Glomerular endothelial cell (primary cell): ENCODE data around the gene MFSD2B. TPM values are rescaled to one million over a fixed set of nuclear protein-coding genes. Genes with fewer than 3 reads are reported as not detected.
"Not testable (repeated sequence)": the region's sequence is repeated elsewhere in the genome, so short reads cannot be mapped to it uniquely, and the experiment has no call there.

Experiments used
- DNase-seq: peaks from one replicate; pipeline ENCODE4 v3.0.0-alpha.2; 2011; ENCODE audit warnings: low read depth, low spot score; ENCODE audit errors: extremely low read depth
- total RNA-seq: library from RNA; depleted of rRNA; stranded (reverse); fragments of >200 nt; gene quantifications from 2 replicates; pipeline ENCODE4 v1.2.3, GENCODE V29; 2015

MFSD2B gene
- total RNA-seq, 1 donor from 2014 or later, result not detected

- DNase-seq, result no peak
Measured at GRCh38 chr2:24018241-24018640, 8.4 kb downstream of the MFSD2B start.

GRCh38 chr2:24019729-24020128 is 9.8 kb downstream of the MFSD2B start:
- DNase-seq, result no peak

GRCh38 chr2:24020244-24020643 is 10.4 kb downstream of the MFSD2B start:
- DNase-seq, result no peak

DNA sequence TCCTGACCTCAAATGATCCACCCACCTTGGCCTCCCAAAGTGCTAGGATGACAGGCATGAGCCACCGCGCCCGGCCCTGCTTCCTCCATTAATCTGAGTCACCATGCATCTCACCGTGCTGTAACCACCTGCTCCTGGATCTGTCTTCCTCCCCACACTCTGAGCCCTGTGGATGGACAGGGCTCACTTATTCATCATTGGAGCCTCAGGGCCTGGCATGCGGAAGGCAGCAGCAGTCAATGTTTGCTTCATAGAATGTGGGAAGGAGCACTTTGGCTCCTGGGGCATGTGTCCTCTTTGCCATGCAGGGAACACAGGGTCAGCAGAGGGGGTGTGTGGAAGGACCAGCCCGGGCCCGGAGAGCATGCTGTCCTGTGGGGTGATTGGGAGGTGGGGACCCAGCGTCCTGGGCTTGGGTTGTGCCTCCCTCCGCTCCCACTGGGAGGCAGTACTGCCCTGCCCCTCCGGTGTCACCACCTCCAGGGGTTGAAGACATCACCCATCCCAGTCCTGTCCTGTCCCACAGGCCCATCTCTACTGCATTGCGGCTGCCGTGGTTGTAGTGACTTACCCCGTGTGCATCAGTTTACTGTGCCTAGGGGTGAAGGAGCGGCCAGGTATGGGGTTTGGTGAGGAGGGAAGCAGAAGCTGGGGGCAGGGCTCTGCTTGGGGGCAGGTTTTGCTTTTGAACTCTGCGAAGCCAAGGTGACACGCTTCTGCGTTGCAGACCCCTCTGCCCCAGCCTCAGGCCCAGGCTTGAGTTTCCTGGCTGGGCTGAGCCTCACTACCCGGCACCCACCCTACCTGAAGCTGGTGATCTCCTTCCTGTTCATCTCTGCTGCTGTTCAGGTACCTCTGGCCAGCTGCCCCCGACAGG is 11.5 kb downstream of the MFSD2B start:
- DNase-seq, result no peak

DNA sequence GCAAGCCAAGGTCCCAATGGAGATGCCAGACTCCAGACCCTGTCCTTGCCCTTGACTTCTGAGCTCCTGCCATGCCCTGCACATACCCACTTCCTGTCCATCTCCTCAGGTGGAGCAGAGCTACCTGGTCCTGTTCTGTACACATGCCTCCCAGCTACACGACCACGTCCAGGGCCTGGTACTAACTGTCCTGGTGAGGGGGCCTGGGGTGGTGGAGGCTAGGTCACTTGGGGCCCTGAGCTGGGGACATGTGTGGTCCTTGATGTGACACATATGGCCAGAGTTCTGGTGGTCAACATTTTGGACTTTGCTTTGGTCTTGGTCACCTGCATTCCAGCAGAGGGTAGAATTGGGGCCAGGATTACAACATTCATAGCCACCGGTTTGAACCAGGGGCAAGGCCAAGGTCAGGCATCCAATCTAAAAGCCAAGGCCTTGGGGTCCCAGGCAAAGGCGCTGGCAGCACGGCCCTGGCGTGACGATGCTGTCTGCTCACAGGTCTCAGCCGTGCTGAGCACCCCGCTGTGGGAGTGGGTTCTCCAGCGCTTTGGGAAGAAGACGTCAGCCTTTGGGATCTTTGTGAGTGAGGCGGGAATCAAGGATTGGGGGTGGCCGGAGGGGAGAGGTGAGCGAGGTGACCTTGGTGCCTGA is 12.6 kb downstream of the MFSD2B start:
- DNase-seq, result no peak

GRCh38 chr2:24022975-24023575 is 13.2 kb downstream of the MFSD2B start:
- DNase-seq, result no peak

DNA sequence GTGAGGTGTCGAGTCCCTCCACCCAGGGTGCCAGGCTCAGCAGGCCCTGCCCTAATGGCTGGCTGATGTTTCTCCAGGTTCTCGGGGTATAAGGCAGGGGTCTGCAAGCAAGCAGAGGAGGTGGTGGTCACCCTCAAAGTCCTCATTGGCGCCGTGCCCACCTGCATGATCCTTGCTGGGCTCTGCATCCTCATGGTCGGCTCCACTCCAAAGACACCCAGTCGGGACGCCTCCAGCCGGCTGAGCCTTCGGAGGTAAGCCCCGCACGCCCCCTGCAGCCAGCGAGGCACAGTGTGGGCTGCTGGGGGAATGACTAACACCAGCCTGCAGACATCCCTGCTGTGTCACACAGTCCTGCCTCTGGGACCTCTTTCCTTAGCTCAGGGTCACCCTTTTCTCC is 14.1 kb downstream of the MFSD2B start:
- DNase-seq, result no peak

DNA sequence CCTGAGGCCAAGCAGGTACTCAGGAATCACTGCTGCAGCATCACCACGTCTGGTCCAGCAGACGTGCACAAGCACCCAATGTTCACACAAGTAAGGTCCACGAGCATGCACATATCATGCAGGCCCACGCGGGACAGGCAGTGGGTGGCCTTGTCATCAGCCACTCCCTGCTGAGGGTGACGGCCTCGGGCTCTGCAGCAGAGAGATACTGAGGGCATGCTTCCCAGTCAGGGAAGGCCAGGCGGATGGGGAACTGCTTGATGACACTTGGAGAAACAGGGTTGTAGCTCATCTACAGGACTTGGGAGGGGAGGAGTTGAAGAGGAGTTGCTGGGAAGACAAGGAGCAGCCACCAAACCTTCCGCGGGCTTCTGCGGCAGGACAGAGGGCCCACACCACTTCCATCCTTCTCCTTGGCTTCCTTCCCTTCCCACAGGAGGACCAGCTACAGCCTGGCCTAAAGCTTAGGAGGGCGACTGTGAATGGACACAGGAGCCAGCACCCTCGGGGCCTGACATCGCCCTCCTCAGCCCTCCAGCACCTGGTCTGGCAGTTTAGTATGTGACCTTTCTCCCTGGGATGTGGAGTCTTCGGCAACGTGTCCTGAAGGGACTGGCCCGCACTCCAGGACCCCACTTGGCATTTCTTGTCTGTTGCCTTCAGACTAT is 15.2 kb downstream of the MFSD2B start:
- no peak for DNase-seq

DNA sequence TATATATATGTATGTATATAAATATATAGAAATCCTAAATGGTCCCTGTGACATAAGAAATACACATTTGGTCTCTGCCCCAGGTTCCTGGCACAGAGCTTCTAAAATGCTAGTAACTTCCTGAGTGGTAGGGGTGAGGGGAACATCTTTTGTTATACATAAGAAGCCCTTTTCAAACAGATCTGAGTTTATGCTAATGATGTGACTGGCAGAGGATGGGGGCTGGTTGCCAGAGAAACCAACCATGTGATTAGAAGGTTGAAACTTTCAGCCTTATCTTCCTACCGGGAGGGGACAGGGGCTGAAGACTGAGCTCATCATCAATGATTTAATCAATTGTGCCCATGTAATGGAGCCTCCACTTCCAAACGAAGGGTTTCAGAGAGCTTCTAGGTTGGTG is 16.3 kb downstream of the MFSD2B start:
- DNase-seq, result no peak

GRCh38 chr2:24038786-24039499 is 29.1 kb downstream of the MFSD2B start:
- DNase-seq, result no peak

DNA sequence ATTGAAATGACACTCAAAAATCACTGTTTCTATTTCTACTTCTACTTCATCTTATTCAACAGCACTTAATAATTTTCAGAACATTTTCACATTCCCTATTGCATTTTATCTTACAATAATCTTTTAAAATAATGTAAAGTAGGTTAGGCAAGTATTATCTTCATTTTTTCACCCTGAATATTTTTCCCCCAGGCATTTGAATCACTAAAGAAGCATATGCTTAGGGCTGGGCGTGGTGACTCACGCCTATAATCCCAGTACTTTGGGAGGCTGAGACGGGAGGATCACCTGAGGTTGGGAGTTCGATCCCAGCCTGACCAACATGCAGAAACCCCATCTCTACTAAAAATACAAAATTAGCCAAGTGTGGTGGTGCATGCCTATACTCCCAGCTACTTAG is 30.6 kb downstream of the MFSD2B start:
- no peak for DNase-seq

GRCh38 chr2:24043133-24043532 is 33.2 kb downstream of the MFSD2B start:
- DNase-seq, result not testable (repeated sequence)

- no peak for DNase-seq
Measured at GRCh38 chr2:24045511-24046508, 35.9 kb downstream of the MFSD2B start.

DNA sequence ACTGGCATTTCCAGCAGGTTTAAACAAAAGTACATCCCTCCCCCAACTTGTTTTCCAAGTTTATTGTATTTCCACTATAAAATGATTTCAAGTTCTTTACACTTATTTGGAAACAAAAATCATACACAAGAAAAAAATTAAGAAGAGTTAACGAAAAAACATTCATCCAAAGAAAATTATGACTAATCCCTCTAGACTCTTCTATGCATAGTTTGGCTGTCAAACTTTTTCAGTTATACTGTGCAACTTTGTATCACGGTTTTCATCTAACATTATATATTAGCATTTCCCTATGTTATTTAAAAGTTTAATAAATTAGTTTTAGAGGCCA is 36.7 kb downstream of the MFSD2B start:
- DNase-seq, result no peak

DNA sequence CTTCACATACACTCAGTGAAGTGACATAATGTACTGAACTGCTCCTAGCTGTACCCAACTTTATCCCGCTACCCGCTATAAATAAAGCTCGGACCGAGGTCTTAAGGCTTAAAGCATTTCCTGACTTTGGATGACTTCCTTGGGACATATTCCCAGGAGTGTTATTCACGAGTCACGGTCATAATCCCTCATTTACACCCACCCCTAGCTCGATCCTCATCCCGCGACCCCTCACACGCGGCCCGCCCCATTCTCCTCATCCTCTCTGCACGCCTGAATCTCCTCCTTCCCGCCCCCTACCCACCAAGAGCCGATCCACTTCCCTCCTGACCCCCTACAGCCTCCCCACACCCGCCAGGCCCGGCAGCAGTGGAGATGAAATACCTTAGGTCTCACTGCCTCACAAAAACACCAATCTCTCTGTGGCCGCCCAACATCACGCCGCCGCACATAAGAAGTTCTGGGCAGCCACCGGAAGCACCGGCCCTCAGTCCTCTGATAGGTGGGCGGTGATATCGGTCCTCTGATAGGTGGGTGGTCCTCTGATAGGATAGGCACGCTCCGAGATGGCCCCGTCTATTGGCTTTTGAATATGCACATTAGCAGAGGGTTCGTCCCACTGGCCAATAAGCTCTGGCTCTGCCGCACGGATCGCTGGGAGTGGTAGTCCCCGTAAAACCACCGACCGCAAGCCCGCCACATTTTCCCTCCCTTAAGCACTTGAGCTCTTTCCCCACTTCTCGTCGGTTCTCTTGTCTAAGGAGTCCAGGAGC is 37.2 kb downstream of the MFSD2B start, which contains the start of gene WDCP:
WDCP (minus strand) TSS at position 462 of the 773 bp plus-strand sequence. CDS start 7,897 bp downstream, outside the sequence.
- peak; percentile 93 for DNase-seq

DNA sequence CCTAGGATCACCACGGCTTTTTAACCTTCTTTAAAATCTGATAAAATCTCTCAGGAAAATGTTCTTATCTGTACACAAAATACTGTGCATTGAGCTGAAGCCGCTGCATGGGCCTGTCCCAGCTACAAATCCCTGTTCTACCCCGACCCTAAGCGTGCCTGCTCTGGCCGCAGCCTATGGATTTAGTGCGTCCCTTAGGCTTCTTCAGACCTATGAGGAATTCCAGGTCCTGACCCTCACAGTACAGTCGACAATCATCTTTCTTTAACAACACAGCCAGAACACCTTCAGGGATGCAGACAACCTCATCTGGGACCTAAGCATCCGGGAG is 37.8 kb downstream of the MFSD2B start:
- DNase-seq, result no peak

DNA sequence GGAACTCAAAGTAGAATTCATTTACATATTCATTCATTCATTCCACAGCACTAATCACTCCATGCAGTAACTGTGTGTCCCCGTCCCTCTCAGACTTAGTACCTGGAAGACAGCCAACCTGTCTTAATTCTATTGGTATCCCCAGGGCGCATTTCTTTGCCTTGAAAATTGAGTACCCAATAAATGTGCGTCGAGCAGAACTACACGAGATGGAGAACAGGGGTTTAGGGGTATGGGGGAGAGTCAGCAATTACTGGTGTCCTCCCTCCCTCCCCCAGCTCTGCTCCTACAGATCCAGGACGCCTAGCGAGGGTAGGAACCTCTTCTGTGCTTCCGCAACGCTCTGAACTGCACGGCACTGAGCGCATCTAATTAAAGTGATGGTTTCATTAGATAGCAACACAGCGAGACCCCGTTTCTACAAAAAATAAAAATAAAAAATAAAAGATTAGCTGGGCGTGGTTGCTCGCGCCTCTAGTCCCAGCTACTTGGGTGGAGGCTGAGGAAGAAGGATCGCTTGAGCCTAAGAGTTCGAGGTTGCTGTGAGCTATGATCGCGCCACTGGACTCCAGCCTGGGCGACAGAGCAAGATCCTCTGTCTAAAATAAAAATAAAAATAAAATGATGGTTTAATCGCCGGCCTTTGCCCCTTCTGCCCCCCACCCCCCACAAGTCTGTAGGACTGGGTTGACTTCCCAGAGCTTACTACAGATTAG is 39.0 kb downstream of the MFSD2B start:
- no peak for DNase-seq

DNA sequence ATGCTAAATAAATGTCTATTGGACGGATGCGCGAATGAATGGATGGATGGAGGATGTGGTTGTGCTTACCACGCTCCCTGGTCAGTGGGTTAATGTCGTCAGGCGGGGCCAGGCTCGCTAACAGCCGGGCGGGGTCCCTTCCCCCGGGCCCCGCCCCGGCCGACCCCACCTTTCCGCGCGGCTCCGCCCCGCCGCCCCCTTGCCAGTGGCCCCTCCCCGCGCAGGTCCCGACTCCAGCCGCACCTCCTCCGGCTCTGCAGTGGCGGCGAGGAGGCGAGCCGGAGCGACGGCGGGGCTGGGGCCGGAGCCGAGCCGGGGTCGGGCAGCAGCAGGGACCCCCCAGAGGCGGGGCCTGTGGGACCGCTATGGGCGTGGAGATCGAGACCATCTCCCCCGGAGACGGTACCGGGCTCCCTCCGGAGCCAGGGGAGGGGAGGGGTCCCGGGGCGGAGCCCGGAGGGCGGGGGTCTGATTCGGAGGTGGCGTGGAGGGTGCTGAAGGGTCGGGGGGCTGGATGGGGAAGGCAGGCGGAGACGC is 39.7 kb downstream of the MFSD2B start, which contains the start of gene FKBP1B:
FKBP1B (plus strand) TSS at position 257 of the 537 bp plus-strand sequence; CDS start at position 366, 109 bp downstream.
- DNase-seq, result no peak
